GM12878 (cell line): ENCODE measurements around the gene UNC45A. TPM values are rescaled to one million over a fixed set of nuclear protein-coding genes. Genes with fewer than 3 reads are reported as not detected.
A peak's percentile ranks its signal among the peaks of the same experiment; 100 is the strongest.

ENCODE experiments used
- ATAC-seq: fragments of 200-7000 bp; cut with Tn5 transposase; 3 replicates; pipeline ENCODE4 v1.9.1; 2020; ENCODE audit warnings: mild to moderate bottlenecking, moderate library complexity
- BruUV-seq: library from RNA; stranded (reverse); fragments of 400-500 nt; replicated peaks from 2 replicates; lab custom pipeline; 2021; lab: Mats Ljungman, UMichigan
- CTCF ChIA-PET: fragments of 300-600 bp; sonication (Branson Sonifier 250); formaldehyde crosslinking; extraction: SDS; loops from one replicate; lab custom pipeline; 2021; ENCODE audit warnings: inconsistent platforms; lab: Yijun Ruan, JAX
- POLR2A ChIA-PET: fragments of 350-600 bp; formaldehyde crosslinking; extraction: SDS; loops from one replicate; lab custom pipeline; 2021; ENCODE audit warnings: inconsistent platforms; lab: Charles Lee
- RAD21 ChIA-PET: fragments of 300-600 bp; sonication (Branson Sonifier 250); formaldehyde crosslinking; loops from one replicate; lab custom pipeline; 2023; ENCODE audit warnings: antibody characterized with exemption; ENCODE audit not compliant: unreplicated experiment; lab: Charles Lee
- SMC1A ChIA-PET: fragments of 300-600 bp; sonication (Branson Sonifier 250); formaldehyde crosslinking; loops from one replicate; lab custom pipeline; 2023; ENCODE audit not compliant: unreplicated experiment, uncharacterized antibody; lab: Charles Lee
- DNase-seq: peaks from one replicate; pipeline ENCODE4 v3.0.0-alpha.2; 2011; ENCODE audit warnings: low read depth, low spot score
- FAIRE-seq: peaks from 3 replicates; lab custom pipeline; 2011; peaks lifted over from hg19 to GRCh38; lab: Jason Lieb, UNC
- H2AFZ ChIP-seq: 2 replicates; pipeline ENCODE4 v1.6.0; 2011; ENCODE audit warnings: low read depth, low read length, control low read depth; ENCODE audit not compliant: control insufficient read depth
- H3K27ac ChIP-seq: 2 replicates; pipeline ENCODE4 v1.5.1; 2011; ENCODE audit warnings: control low read depth; ENCODE audit not compliant: control insufficient read depth, insufficient read depth
- H3K27me3 ChIP-seq, 2 experiments: replicated peaks in 1 of 2; 2 replicates each; pipeline versions ENCODE4 v1.6.0 to v1.6.1; 2011; ENCODE audit warnings: low read length in 1 of 2; ENCODE audit not compliant: control insufficient read depth in 2 of 2, insufficient read depth in 2 of 2
- H3K36me3 ChIP-seq, 2 experiments: 2 replicates each; pipeline ENCODE4 v1.5.1; 2011; ENCODE audit warnings: low read length in 1 of 2; ENCODE audit not compliant: control insufficient read depth in 2 of 2, insufficient read depth in 2 of 2
- H3K4me1 ChIP-seq: 2 replicates; pipeline ENCODE4 v1.6.1; 2011; ENCODE audit warnings: mild to moderate bottlenecking, low read length, moderate library complexity, mixed read lengths; ENCODE audit not compliant: control insufficient read depth, insufficient read depth
- H3K4me2 ChIP-seq: 2 replicates; pipeline ENCODE4 v1.6.0; 2011; ENCODE audit warnings: control low read depth; ENCODE audit not compliant: control insufficient read depth, insufficient read depth
- H3K4me3 ChIP-seq: fragments of 200-600 bp; sonication (generic); 2 replicates; pipeline ENCODE4 v1.5.1; 2016
- H3K79me2 ChIP-seq: 2 replicates; pipeline ENCODE4 v1.6.0; 2011; ENCODE audit warnings: low read length; ENCODE audit not compliant: control insufficient read depth, insufficient read depth
- H3K9ac ChIP-seq: 2 replicates; pipeline ENCODE4 v1.8.0; 2011; ENCODE audit warnings: low read length, control low read depth, mixed read lengths; ENCODE audit not compliant: control insufficient read depth, insufficient read depth
- H3K9me3 ChIP-seq: replicated peaks from 3 replicates; pipeline ENCODE4 v1.5.1; 2011; ENCODE audit warnings: mild to moderate bottlenecking, low read length; ENCODE audit not compliant: control insufficient read depth, insufficient read depth
- H4K20me1 ChIP-seq: 2 replicates; pipeline ENCODE4 v1.6.0; 2011; ENCODE audit not compliant: control insufficient read depth, insufficient read depth
- BHLHE40 ChIP-seq, 2 experiments: fragments of 450-650 bp in 1 of 2; IDR thresholded peaks; 2 replicates each; pipeline ENCODE4 v1.6.1; 2011 to 2017; ENCODE audit warnings: low read depth in 2 of 2, borderline replicate concordance in 1 of 2, improper control_type of control experiment in 1 of 2, low read length in 1 of 2, mild to moderate bottlenecking in 1 of 2
- GATAD2B ChIP-seq: fragments of 450-650 bp; conservative IDR thresholded peaks from 2 replicates; pipeline ENCODE4 v1.6.1; 2017; ENCODE audit warnings: low read depth, mild to moderate bottlenecking, moderate library complexity
- IRF5 ChIP-seq: fragments of 450-650 bp; IDR thresholded peaks from 2 replicates; pipeline ENCODE4 v1.6.1; 2017; ENCODE audit warnings: borderline replicate concordance
- MLLT1 ChIP-seq: fragments of 450-650 bp; IDR thresholded peaks from 2 replicates; pipeline ENCODE4 v1.6.1; 2016; ENCODE audit warnings: mild to moderate bottlenecking
- NFXL1 ChIP-seq: fragments of 450-650 bp; IDR thresholded peaks from 2 replicates; pipeline ENCODE4 v1.6.1; 2017; ENCODE audit warnings: antibody characterized with exemption, mild to moderate bottlenecking, borderline replicate concordance
- ZBTB40 ChIP-seq: fragments of 450-650 bp; IDR thresholded peaks from 2 replicates; pipeline ENCODE4 v1.6.1; 2016; ENCODE audit warnings: mild to moderate bottlenecking, moderate library complexity, borderline replicate concordance
- ZNF207 ChIP-seq: fragments of 450-650 bp; IDR thresholded peaks from 2 replicates; pipeline ENCODE4 v1.6.1; 2014; ENCODE audit warnings: antibody characterized with exemption, mild to moderate bottlenecking, borderline replicate concordance
- ZNF217 ChIP-seq: fragments of 450-650 bp; IDR thresholded peaks from 2 replicates; pipeline ENCODE4 v1.6.1; 2017; ENCODE audit warnings: antibody characterized with exemption, mild to moderate bottlenecking
- WGBS: methylation state at CpG from one replicate; pipeline ENCODE4 v1.1.6; 2016; ENCODE audit warnings: low lambda C conversion rate; ENCODE audit not compliant: insufficient replicate concordance, insufficient coverage; ENCODE audit errors: missing lambda C conversion rate; 5-methylcytosine and 5-hydroxymethylcytosine counted together
- in situ Hi-C: fragments of 300-500 bp; cut with MboI; formaldehyde crosslinking; loops from 9 replicates; pipeline ENCODE4 v1.14.3; 2018; ENCODE audit warnings: mixed read lengths
- intact Hi-C: fragments of 100-400 bp; cut with micrococcal nuclease; formaldehyde crosslinking; loops from one replicate; pipeline ENCODE4 v1.14.2; 2022; ENCODE audit not compliant: unreplicated experiment
- polyA plus RNA-seq, 11 experiments: library from polyadenylated mRNA; depleted of rRNA in 4 of 11; unstranded in 6 of 11; stranded (reverse) in 5 of 11; fragments of >200 nt; fragmentation: Nextera tagmentation in 4 of 11; fragmentation: Illumina TruSeq in 1 of 11; extraction: Ambion mirVana in 4 of 11; extraction: Trizol in 1 of 11; gene quantifications; 1 replicate in 1 of 11; 2 replicates in 10 of 11; pipeline versions ENCODE4 v1.2.1 to v1.2.3, GENCODE V29; 2011 to 2016; ENCODE audit warnings: inconsistent platforms in 2 of 11, missing spikeins in 2 of 11, low read depth in 1 of 11
- total RNA-seq, 4 experiments: library from RNA; depleted of rRNA in 3 of 4; stranded (reverse); fragments of >200 nt in 3 of 4; fragmentation: Illumina TruSeq in 1 of 4; extraction: Trizol in 1 of 4; gene quantifications; 2 replicates each; pipeline versions ENCODE4 v1.2.1 to v1.2.3, GENCODE V29; 2013 to 2021

Gene UNC45A
- total and polyA plus RNA-seq, 10 of the 15 experiments (the other 5 are each of a cell fraction or from before 2014, with no cell fraction given), result 10.3 to 57.8 (median 40.5) TPM

GRCh38 chr15:90902040-90902839 lies 32.8 kb upstream of the UNC45A start (continued):
- peak; percentile 68 for TF ChIP-seq GATAD2B

- Histone ChIP-seq H3K36me3 (peaks cover 18 to 25% of the 10 kb centered on the region in 2 experiments; a peak in 3 of 4 replicates), H3K79me2 (peaks cover 18% of the 10 kb centered on the region), H3K9me3 (no peaks in the 10 kb centered on the region), H3K27ac (peak within 1 kb of the TSS; percentile 62), H2AFZ (peak within 1 kb of the TSS; percentile 88), H3K27me3 (no peaks in the 10 kb centered on the region), H3K4me2 (peak within 1 kb of the TSS; percentile 80), H3K4me1 (peaks cover 12% of the 10 kb centered on the region), H4K20me1 (no peaks in the 10 kb centered on the region; the same call in 1 of the 2 replicates), H3K9ac (peak within 1 kb of the TSS; percentile 54), H3K4me3 (peak within 1 kb of the TSS; percentile 68)
- RAD21 ChIA-PET, result interaction anchor here (0.5 to 9.2 kb wide), 10 partner anchors 16 to 583 kb away, joined by 3 to 193 read pairs (median 4); partner anchors contain the start of genes HDDC3, RCCD1 and UNC45A
- intact Hi-C loops, result loop anchor here (1.0 to 2.0 kb wide), 2 partner anchors 20 to 31 kb away; no protein-coding TSS in a partner anchor
- SMC1A ChIA-PET, result interaction anchor here (0.7 to 12.3 kb wide), 12 partner anchors 12 to 255 kb away, joined by 3 to 225 read pairs (median 4); partner anchors contain the start of genes HDDC3 and UNC45A
- ATAC-seq (peak; percentile 81), DNase-seq (no peak), FAIRE-seq (peak; percentile 88)
- POLR2A ChIA-PET, result interaction anchor here (0.5 to 7.6 kb wide), 7 partner anchors 16 to 453 kb away, joined by 3 to 113 read pairs (median 4); partner anchors contain the start of genes HDDC3 and UNC45A
- BruUV-seq, result no TSS peak
- CTCF ChIA-PET, result interaction anchor here (0.6 to 15.1 kb wide), 8 partner anchors 10 to 583 kb away, joined by 3 to 480 read pairs (median 4); partner anchors contain the start of genes HDDC3 and UNC45A
- 1% methylated on average over 53 of the region's 81 CpGs for WGBS
- in situ Hi-C loops, result no loop called here
- TF ChIP-seq ZNF207 (0 out of 2 replicates have a peak, but pooled peaks have one; percentile 38), BHLHE40 (IDR thresholded peaks at IDR 0.05; ENCODE audit: borderline replicate concordance in 1 of 2, low read depth in 2 of 2, low read length in 1 of 2) (peak in 1 of 2 experiments; percentile 30; a peak in 1 of 4 replicates), ZNF217 (no peak), MLLT1 (no peak), NFXL1 (no peak), ZBTB40 (no peak), IRF5 (no peak)
Observed at GRCh38 chr15:90902840-90903732, 32.0 kb upstream of the UNC45A start, which contains the start of gene MAN2A2. Gene MAN2A2 (plus strand): TSS chr15:90903302. CDS start chr15:90904208, 906 bp downstream.
